ENCODE data around the gene SOCS7. TPM values are rescaled to one million over a fixed set of nuclear protein-coding genes. Genes with fewer than 3 reads are reported as not detected.
A peak's percentile ranks its signal among the peaks of the same experiment; 100 is the strongest.

SOCS7 gene
- total RNA-seq, 2 experiments from 2014 or later = 13.7 to 16.9 TPM

- peaks cover 16% of the 10 kb centered on the region for H3K27me3 Mint-ChIP-seq
- peaks cover 3 to 9% of the 10 kb centered on the region in 2 experiments for H3K27me3 ChIP-seq (ENCODE audit: control insufficient read depth in 1 of 2, insufficient read depth in 2 of 2, low read length in 2 of 2)
- intact Hi-C loops (cut with DNase I, micrococcal nuclease) = no loop called here
- peak overlapping the region; percentile 84 for H3K4me3 Mint-ChIP-seq
- no peaks in the 10 kb centered on the region for H3K36me3 ChIP-seq (ENCODE audit: insufficient read depth, low read length)
- no peaks in the 10 kb centered on the region for H3K9me3 Mint-ChIP-seq
- TF ChIP-seq CTCF (IDR thresholded peaks at IDR 0.05) = no peak
- no peaks in the 10 kb centered on the region for H3K36me3 Mint-ChIP-seq (ENCODE audit: low read depth)
- CTCF ChIA-PET = interaction anchor here (1.4 kb wide), 1 partner anchor 15 kb away, joined by 4 read pairs; no protein-coding TSS in a partner anchor
- POLR2A ChIA-PET = no interaction called here
- H3K27ac Mint-ChIP-seq = no peak overlapping the region
- H3K4me1 ChIP-seq (ENCODE audit: insufficient read depth, low read length) = peaks cover 18% of the 10 kb centered on the region
- H3K27ac ChIP-seq (ENCODE audit: low read depth in 1 of 2, low read length in 2 of 2) = no peak overlapping the region
- ATAC-seq (ENCODE audit: poor library complexity) (no peak), DNase-seq (no peak)
- H3K4me3 ChIP-seq (ENCODE audit: low read length) = no peak overlapping the region
- H3K4me1 Mint-ChIP-seq (ENCODE audit: low read depth) = peaks cover 15% of the 10 kb centered on the region
- no peaks in the 10 kb centered on the region for H3K9me3 ChIP-seq (ENCODE audit: control insufficient read depth in 1 of 2, insufficient read depth in 1 of 2, low read length in 2 of 2)
These were observed 77.9 kb downstream of the SOCS7 start for GRCh38 chr17:38429476-38430100.

GRCh38 chr17:38430316-38430715 is 78.7 kb downstream of the SOCS7 start:
- TF ChIP-seq CTCF (IDR thresholded peaks at IDR 0.05) = no peak
- intact Hi-C loops (cut with DNase I, micrococcal nuclease) = no loop called here
- peaks cover 15% of the 10 kb centered on the region for H3K4me1 Mint-ChIP-seq (ENCODE audit: low read depth)

GRCh38 chr17:38430822-38431221 is 79.2 kb downstream of the SOCS7 start:
- CTCF ChIA-PET = no interaction called here
- TF ChIP-seq CTCF (IDR thresholded peaks at IDR 0.05) = no peak
- Histone ChIP-seq H3K27me3 (ENCODE audit: control insufficient read depth in 1 of 2, insufficient read depth in 2 of 2, low read length in 2 of 2) (peaks cover 3 to 9% of the 10 kb centered on the region in 2 experiments), H3K27ac (ENCODE audit: low read depth in 1 of 2, low read length in 2 of 2) (no peak overlapping the region), H3K9me3 (ENCODE audit: control insufficient read depth in 1 of 2, insufficient read depth in 1 of 2, low read length in 2 of 2) (no peaks in the 10 kb centered on the region), H3K4me1 (ENCODE audit: insufficient read depth, low read length) (peaks cover 18% of the 10 kb centered on the region), H3K36me3 (ENCODE audit: insufficient read depth, low read length) (no peaks in the 10 kb centered on the region), H3K4me3 (ENCODE audit: low read length) (no peak overlapping the region)
- POLR2A ChIA-PET = no interaction called here
- Mint-ChIP-seq H3K9me3 (no peaks in the 10 kb centered on the region), H3K27me3 (peaks cover 5% of the 10 kb centered on the region), H3K27ac (no peak overlapping the region), H3K4me1 (ENCODE audit: low read depth) (peaks cover 15% of the 10 kb centered on the region), H3K36me3 (ENCODE audit: low read depth) (no peaks in the 10 kb centered on the region), H3K4me3 (peak overlapping the region; percentile 30)
- intact Hi-C loops (cut with DNase I, micrococcal nuclease) = no loop called here
- no peak for ATAC-seq (ENCODE audit: poor library complexity)
- DNase-seq = no peak

More at GRCh38 chr17:38430316-38430715, 78.7 kb downstream of the SOCS7 start:
- Histone ChIP-seq H3K9me3 (ENCODE audit: control insufficient read depth in 1 of 2, insufficient read depth in 1 of 2, low read length in 2 of 2) (no peaks in the 10 kb centered on the region), H3K36me3 (ENCODE audit: insufficient read depth, low read length) (no peaks in the 10 kb centered on the region), H3K27me3 (ENCODE audit: control insufficient read depth in 1 of 2, insufficient read depth in 2 of 2, low read length in 2 of 2) (peaks cover 3 to 9% of the 10 kb centered on the region in 2 experiments), H3K4me1 (ENCODE audit: insufficient read depth, low read length) (peaks cover 18% of the 10 kb centered on the region), H3K4me3 (ENCODE audit: low read length) (no peak overlapping the region), H3K27ac (ENCODE audit: low read depth in 1 of 2, low read length in 2 of 2) (no peak overlapping the region)
- H3K36me3 Mint-ChIP-seq (ENCODE audit: low read depth) = no peaks in the 10 kb centered on the region
- H3K4me3 Mint-ChIP-seq = peak overlapping the region; percentile 80
- ChIA-PET POLR2A (no interaction called here), CTCF (no interaction called here)
- H3K27me3 Mint-ChIP-seq = peaks cover 8% of the 10 kb centered on the region
- ATAC-seq (ENCODE audit: poor library complexity) = no peak
- H3K9me3 Mint-ChIP-seq = no peaks in the 10 kb centered on the region
- no peak for DNase-seq
- H3K27ac Mint-ChIP-seq = no peak overlapping the region

All from CD4-positive, alpha-beta T cell (primary cell).